Astrocyte (in vitro differentiated cells and primary cell): ENCODE results near the gene FBXL16. TPM values are rescaled to one million over a fixed set of nuclear protein-coding genes. Genes with fewer than 3 reads are reported as not detected.

ENCODE experiments used
- DNase-seq: peaks from one replicate; pipeline ENCODE4 v3.0.0-alpha.2; 2010; ENCODE audit warnings: low read depth
- FAIRE-seq: peaks from 2 replicates; lab custom pipeline; 2011; peaks lifted over from hg19 to GRCh38; lab: Jason Lieb, UNC
- H2AFZ ChIP-seq: 2 replicates; pipeline ENCODE4 v1.6.0; 2012; ENCODE audit warnings: low read depth, low read length, inconsistent platforms
- H3K27ac ChIP-seq: 2 replicates; pipeline ENCODE4 v1.5.1; 2011; ENCODE audit warnings: low read depth, low read length, inconsistent platforms
- H3K27me3 ChIP-seq: 2 replicates; pipeline ENCODE4 v1.6.0; 2011; ENCODE audit warnings: low read length, inconsistent platforms; ENCODE audit not compliant: insufficient read depth
- H3K36me3 ChIP-seq: 2 replicates; pipeline ENCODE4 v1.5.1; 2011; ENCODE audit warnings: low read length, inconsistent platforms; ENCODE audit not compliant: insufficient read depth
- H3K4me1 ChIP-seq: 2 replicates; pipeline ENCODE4 v1.5.1; 2011; ENCODE audit warnings: low read length, inconsistent platforms; ENCODE audit not compliant: insufficient read depth
- H3K4me2 ChIP-seq: 2 replicates; pipeline ENCODE4 v1.6.0; 2012; ENCODE audit warnings: low read length, inconsistent platforms
- H3K4me3 ChIP-seq: 2 replicates; pipeline ENCODE4 v1.5.1; 2011; ENCODE audit warnings: low read depth, mild to moderate bottlenecking, low read length, inconsistent platforms; ENCODE audit not compliant: insufficient read depth
- H3K79me2 ChIP-seq: 2 replicates; pipeline ENCODE4 v1.6.0; 2012; ENCODE audit warnings: mild to moderate bottlenecking, low read length, inconsistent platforms; ENCODE audit not compliant: insufficient read depth
- H3K9ac ChIP-seq: 2 replicates; pipeline ENCODE4 v1.6.0; 2012; ENCODE audit warnings: mild to moderate bottlenecking, low read length, inconsistent platforms
- H3K9me3 ChIP-seq: 2 replicates; pipeline ENCODE4 v1.5.1; 2012; ENCODE audit warnings: low read depth, mild to moderate bottlenecking, low read length, inconsistent platforms; ENCODE audit not compliant: insufficient read depth
- H4K20me1 ChIP-seq: 2 replicates; pipeline ENCODE4 v1.6.0; 2012; ENCODE audit warnings: low read length, inconsistent platforms; ENCODE audit not compliant: insufficient read depth
- H3K27ac Mint-ChIP-seq: one replicate; pipeline ENCODE4 v1.8.0; 2021; ENCODE audit warnings: mild to moderate bottlenecking, mixed read lengths; ENCODE audit not compliant: unreplicated experiment
- H3K27me3 Mint-ChIP-seq: one replicate; pipeline ENCODE4 v1.8.0; 2021; ENCODE audit warnings: low read depth, mixed read lengths; ENCODE audit not compliant: unreplicated experiment
- H3K36me3 Mint-ChIP-seq: one replicate; pipeline ENCODE4 v1.8.0; 2021; ENCODE audit warnings: low read depth, mixed read lengths; ENCODE audit not compliant: unreplicated experiment
- H3K4me1 Mint-ChIP-seq: one replicate; pipeline ENCODE4 v1.8.0; 2021; ENCODE audit warnings: low read depth, mixed read lengths; ENCODE audit not compliant: unreplicated experiment
- H3K4me3 Mint-ChIP-seq: one replicate; pipeline ENCODE4 v1.8.0; 2021; ENCODE audit warnings: mild to moderate bottlenecking, moderate library complexity, mixed read lengths; ENCODE audit not compliant: unreplicated experiment
- H3K9me3 Mint-ChIP-seq: one replicate; pipeline ENCODE4 v1.8.0; 2021; ENCODE audit warnings: mild to moderate bottlenecking, mixed read lengths; ENCODE audit not compliant: unreplicated experiment
- CTCF ChIP-seq: IDR thresholded peaks from 2 replicates; pipeline ENCODE4 v1.5.1; 2011; ENCODE audit warnings: low read depth, mild to moderate bottlenecking, inconsistent platforms, low read length, moderate library complexity; ENCODE audit not compliant: insufficient read depth
- EZH2 ChIP-seq: IDR thresholded peaks from 2 replicates; pipeline ENCODE4 v1.6.1; 2012; ENCODE audit warnings: mild to moderate bottlenecking, low read length, inconsistent platforms; ENCODE audit not compliant: insufficient read depth
- total RNA-seq: library from RNA; stranded (reverse); gene quantifications from 2 replicates; pipeline ENCODE4 v1.2.1, GENCODE V29; 2021

The FBXL16 gene
- total RNA-seq, 1 donor from 2014 or later: 5.2 TPM

- Histone ChIP-seq H3K4me1 (peaks cover 31% of the 10 kb centered on the region), H3K79me2 (peaks cover 7% of the 10 kb centered on the region), H4K20me1 (peaks cover 50% of the 10 kb centered on the region), H3K9ac (peak overlapping the region; percentile 83), H3K4me2 (peak overlapping the region; percentile 99), H2AFZ (peak overlapping the region; percentile 91), H3K4me3 (peak overlapping the region; percentile 73), H3K27me3 (no peaks in the 10 kb centered on the region), H3K9me3 (no peaks in the 10 kb centered on the region), H3K36me3 (no peaks in the 10 kb centered on the region), H3K27ac (no peak overlapping the region)
- Mint-ChIP-seq H3K9me3 (no peaks in the 10 kb centered on the region), H3K4me1 (no peaks in the 10 kb centered on the region), H3K27me3 (no peaks in the 10 kb centered on the region), H3K36me3 (no peaks in the 10 kb centered on the region), H3K27ac (peak overlapping the region; percentile 26), H3K4me3 (peak overlapping the region; percentile 86)
- DNase-seq (no peak), FAIRE-seq (no peak)
- TF ChIP-seq CTCF: peak; percentile 13
- TF ChIP-seq EZH2: no peak
Measured at GRCh38 chr16:719815-720446, 14.3 kb upstream of the FBXL16 start.

GRCh38 chr16:718922-719321, 13.3 kb upstream of the FBXL16 start:
- no peak for TF ChIP-seq EZH2
- TF ChIP-seq CTCF: no peak
- FAIRE-seq (no peak), DNase-seq (no peak)
- Mint-ChIP-seq H3K27me3 (no peaks in the 10 kb centered on the region), H3K36me3 (no peaks in the 10 kb centered on the region), H3K9me3 (no peaks in the 10 kb centered on the region), H3K4me3 (peak overlapping the region; percentile 67), H3K4me1 (no peaks in the 10 kb centered on the region), H3K27ac (no peak overlapping the region)
- H3K27me3 ChIP-seq: no peaks in the 10 kb centered on the region
- peaks cover 47% of the 10 kb centered on the region for H4K20me1 ChIP-seq
- no peaks in the 10 kb centered on the region for H3K9me3 ChIP-seq
- no peak overlapping the region for H3K27ac ChIP-seq
- H3K4me2 ChIP-seq: no peak overlapping the region
- H3K4me3 ChIP-seq: no peak overlapping the region
- no peaks in the 10 kb centered on the region for H3K36me3 ChIP-seq
- H2AFZ ChIP-seq: no peak overlapping the region
- peaks cover 38% of the 10 kb centered on the region for H3K4me1 ChIP-seq
- peaks cover 7% of the 10 kb centered on the region for H3K79me2 ChIP-seq
- no peak overlapping the region for H3K9ac ChIP-seq

- Histone ChIP-seq H3K27me3 (no peaks in the 10 kb centered on the region), H3K4me1 (peaks cover 38% of the 10 kb centered on the region), H3K9ac (no peak overlapping the region), H3K27ac (no peak overlapping the region), H3K36me3 (no peaks in the 10 kb centered on the region), H3K79me2 (peaks cover 7% of the 10 kb centered on the region), H3K4me2 (no peak overlapping the region), H2AFZ (no peak overlapping the region), H3K9me3 (no peaks in the 10 kb centered on the region), H4K20me1 (peaks cover 47% of the 10 kb centered on the region), H3K4me3 (no peak overlapping the region)
- no peak for TF ChIP-seq CTCF
- TF ChIP-seq EZH2: no peak
- Mint-ChIP-seq H3K27ac (no peak overlapping the region), H3K36me3 (no peaks in the 10 kb centered on the region), H3K4me3 (peak overlapping the region; percentile 20), H3K9me3 (no peaks in the 10 kb centered on the region), H3K4me1 (no peaks in the 10 kb centered on the region), H3K27me3 (no peaks in the 10 kb centered on the region)
- FAIRE-seq: no peak
- no peak for DNase-seq
Measured at GRCh38 chr16:718389-718788, 12.8 kb upstream of the FBXL16 start.
